ENCODE results near the gene NEDD4L. TPM values are rescaled to one million over a fixed set of nuclear protein-coding genes. Genes with fewer than 3 reads are reported as not detected.
A peak's percentile ranks its signal among the peaks of the same experiment; 100 is the strongest.
"Not testable (repeated sequence)": the region's sequence is repeated elsewhere in the genome, so short reads cannot be mapped to it uniquely, and the experiment has no call there.

The NEDD4L gene
- total and polyA plus RNA-seq, 8 donors: 45.0 to 113 (median 66.4) TPM

- H3K27me3 ChIP-seq: no peaks in the 10 kb centered on the region
- intact Hi-C loops (cut with DNase I): loop anchor here in 2 of 3 donors (5.0 to 10.0 kb wide), 2 partner anchors 33 to 76 kb away; no protein-coding TSS in a partner anchor
- no peak overlapping the region for H3K4me3 ChIP-seq
- TF ChIP-seq, protein P1, sequence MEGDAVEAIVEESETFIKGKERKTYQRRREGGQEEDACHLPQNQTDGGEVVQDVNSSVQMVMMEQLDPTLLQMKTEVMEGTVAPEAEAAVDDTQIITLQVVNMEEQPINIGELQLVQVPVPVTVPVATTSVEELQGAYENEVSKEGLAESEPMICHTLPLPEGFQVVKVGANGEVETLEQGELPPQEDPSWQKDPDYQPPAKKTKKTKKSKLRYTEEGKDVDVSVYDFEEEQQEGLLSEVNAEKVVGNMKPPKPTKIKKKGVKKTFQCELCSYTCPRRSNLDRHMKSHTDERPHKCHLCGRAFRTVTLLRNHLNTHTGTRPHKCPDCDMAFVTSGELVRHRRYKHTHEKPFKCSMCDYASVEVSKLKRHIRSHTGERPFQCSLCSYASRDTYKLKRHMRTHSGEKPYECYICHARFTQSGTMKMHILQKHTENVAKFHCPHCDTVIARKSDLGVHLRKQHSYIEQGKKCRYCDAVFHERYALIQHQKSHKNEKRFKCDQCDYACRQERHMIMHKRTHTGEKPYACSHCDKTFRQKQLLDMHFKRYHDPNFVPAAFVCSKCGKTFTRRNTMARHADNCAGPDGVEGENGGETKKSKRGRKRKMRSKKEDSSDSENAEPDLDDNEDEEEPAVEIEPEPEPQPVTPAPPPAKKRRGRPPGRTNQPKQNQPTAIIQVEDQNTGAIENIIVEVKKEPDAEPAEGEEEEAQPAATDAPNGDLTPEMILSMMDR (IDR thresholded peaks at IDR 0.05): no peak
- WGBS, 2 donors: 63 to 67% methylated on average over 6 of the region's 6 CpGs
- FAIRE-seq: no peak
- H3K4me1 ChIP-seq: peaks cover 19 to 30% (median 21%) of the 10 kb centered on the region in 3 donors
- H3K36me3 ChIP-seq: no peaks in the 10 kb centered on the region
- no peak overlapping the region for H3K27ac ChIP-seq
- DNase-seq: no peak
- no peaks in the 10 kb centered on the region for H3K9me3 ChIP-seq
- ATAC-seq: no peak
Observed at GRCh38 chr18:58049000-58049688, 5.1 kb downstream of the NEDD4L start.

DNA sequence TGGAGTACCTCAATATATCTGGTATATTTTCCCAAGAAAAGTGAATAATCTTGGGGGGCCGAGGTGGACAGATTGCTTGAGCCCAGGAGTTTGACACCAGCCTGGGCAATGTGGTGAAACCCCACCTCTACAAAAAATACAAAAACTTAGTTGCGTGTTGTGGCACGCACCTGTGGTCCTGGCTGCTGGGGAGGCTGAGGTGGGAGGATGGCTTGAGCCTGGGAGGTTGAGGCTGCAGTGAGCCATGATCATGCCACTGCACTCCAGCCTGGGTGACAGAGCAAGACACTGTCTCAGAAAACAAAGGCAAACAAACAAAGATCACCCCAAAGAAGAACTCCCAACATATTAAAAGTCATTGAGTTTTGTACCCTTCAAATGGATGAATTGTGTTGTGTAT, 6.9 kb downstream of the NEDD4L start:
- not testable (repeated sequence) for H3K27me3 ChIP-seq, H3K27ac ChIP-seq, ATAC-seq, H3K36me3 ChIP-seq, H3K9me3 ChIP-seq, H3K4me3 ChIP-seq, FAIRE-seq, DNase-seq
- peaks cover 19 to 30% (median 21%) of the 10 kb centered on the region in 3 donors for H3K4me1 ChIP-seq
- intact Hi-C loops (cut with DNase I): loop anchor here in 1 of 3 donors (10.0 kb wide), 1 partner anchor 64 kb away; no protein-coding TSS in a partner anchor
- 91 to 92% methylated on average over 3 of the region's 3 CpGs for WGBS, 2 donors

- TF ChIP-seq, protein P1 (IDR thresholded peaks at IDR 0.05): no peak
- Histone ChIP-seq H3K36me3 (no peaks in the 10 kb centered on the region), H3K27me3 (no peaks in the 10 kb centered on the region), H3K27ac (peak overlapping the region in 2 of 4 donors; percentile 10 to 30), H3K4me1 (peaks cover 21 to 30% (median 21%) of the 10 kb centered on the region in 3 donors), H3K9me3 (no peaks in the 10 kb centered on the region), H3K4me3 (no peak overlapping the region)
- WGBS, 2 donors: 12 to 14% methylated on average over 4 of the region's 4 CpGs
- peak in 3 of 4 donors; percentile 67 to 78 (median 76) for ATAC-seq
- intact Hi-C loops (cut with DNase I): loop anchor here in 1 of 3 donors (10.0 kb wide), 1 partner anchor 63 kb away; no protein-coding TSS in a partner anchor
- no peak for FAIRE-seq
- no peak for DNase-seq
Observed at GRCh38 chr18:58051765-58052460, 7.9 kb downstream of the NEDD4L start.

GRCh38 chr18:58052960-58053359, 8.9 kb downstream of the NEDD4L start:
- ATAC-seq (no peak), FAIRE-seq (no peak), DNase-seq (no peak)
- Histone ChIP-seq H3K9me3 (no peaks in the 10 kb centered on the region), H3K4me1 (peaks cover 14 to 21% (median 21%) of the 10 kb centered on the region in 3 donors), H3K27me3 (no peaks in the 10 kb centered on the region), H3K4me3 (no peak overlapping the region), H3K27ac (no peak overlapping the region), H3K36me3 (no peaks in the 10 kb centered on the region)
- WGBS, 2 donors: 70 to 85% methylated on average over 2 to 3 of the region's 3 CpGs
- TF ChIP-seq, protein P1 (IDR thresholded peaks at IDR 0.05): no peak
- intact Hi-C loops (cut with DNase I): loop anchor here in 1 of 3 donors (10.0 kb wide), 1 partner anchor 62 kb away; no protein-coding TSS in a partner anchor

GRCh38 chr18:58054041-58054781, 10.2 kb downstream of the NEDD4L start:
- H3K9me3 ChIP-seq: no peaks in the 10 kb centered on the region
- intact Hi-C loops (cut with DNase I): loop anchor here in 1 of 3 donors (10.0 kb wide), 1 partner anchor 61 kb away; no protein-coding TSS in a partner anchor

More at GRCh38 chr18:58054041-58054781, 10.2 kb downstream of the NEDD4L start:
- H3K36me3 ChIP-seq: no peaks in the 10 kb centered on the region
- no peak overlapping the region for H3K4me3 ChIP-seq
- TF ChIP-seq, protein P1 (IDR thresholded peaks at IDR 0.05): no peak
- no peaks in the 10 kb centered on the region for H3K27me3 ChIP-seq
- WGBS, 2 donors: 60 to 65% methylated on average over 8 of the region's 8 CpGs
- DNase-seq (no peak), ATAC-seq (peak in 2 of 4 donors; percentile 45 to 63), FAIRE-seq (no peak)
- peaks cover 6 to 12% (median 10%) of the 10 kb centered on the region in 3 donors for H3K4me1 ChIP-seq
- H3K27ac ChIP-seq: peak overlapping the region in 1 of 4 donors; percentile 10

Measured in pancreas (tissue), 10 donors.